Activated CD8-positive, alpha-beta memory T cell treated with anti-CD3 and anti-CD28 coated beads for 48 hours (primary cell): Measurements from ENCODE around the gene WFS1.

Experiments used
- DNase-seq, 3 experiments: peaks; one replicate each; pipeline ENCODE4 v3.0.0-alpha.2; 2020; ENCODE audit warnings: low read depth in 2 of 3, low spot score in 2 of 3

The WFS1 gene

GRCh38 chr4:6279582-6280289 lies 10.1 kb downstream of the WFS1 start:
- no peak for DNase-seq

GRCh38 chr4:6280365-6280996 lies 10.8 kb downstream of the WFS1 start:
- DNase-seq: no peak

GRCh38 chr4:6281436-6282313 lies 12.0 kb downstream of the WFS1 start:
- DNase-seq: no peak

- DNase-seq: no peak
These were observed 12.7 kb downstream of the WFS1 start for GRCh38 chr4:6282314-6282771.

GRCh38 chr4:6283282-6283681 lies 13.6 kb downstream of the WFS1 start:
- DNase-seq: no peak

GRCh38 chr4:6287017-6287788 lies 17.6 kb downstream of the WFS1 start:
- no peak for DNase-seq

GRCh38 chr4:6288342-6288741 lies 18.7 kb downstream of the WFS1 start:
- DNase-seq: no peak

- DNase-seq: no peak
These were observed 19.2 kb downstream of the WFS1 start for GRCh38 chr4:6288871-6289270.

GRCh38 chr4:6290256-6290655 lies 20.6 kb downstream of the WFS1 start:
- no peak for DNase-seq

- no peak for DNase-seq
These were observed 21.3 kb downstream of the WFS1 start for GRCh38 chr4:6290769-6291547.

- no peak for DNase-seq
These were observed 22.2 kb downstream of the WFS1 start for GRCh38 chr4:6291784-6292297.

- no peak for DNase-seq
These were observed 22.9 kb downstream of the WFS1 start for GRCh38 chr4:6292376-6293096.

GRCh38 chr4:6293097-6293445 lies 23.4 kb downstream of the WFS1 start:
- no peak for DNase-seq

GRCh38 chr4:6293661-6294060 lies 24.0 kb downstream of the WFS1 start:
- no peak for DNase-seq

- DNase-seq: no peak
These were observed 25.2 kb downstream of the WFS1 start for GRCh38 chr4:6294705-6295421.

- no peak for DNase-seq
These were observed 25.8 kb downstream of the WFS1 start for GRCh38 chr4:6295495-6295894.

GRCh38 chr4:6296026-6296425 lies 26.4 kb downstream of the WFS1 start:
- no peak for DNase-seq

- DNase-seq: no peak
These were observed 27.7 kb downstream of the WFS1 start for GRCh38 chr4:6297266-6297815.

GRCh38 chr4:6298035-6298434 lies 28.4 kb downstream of the WFS1 start:
- DNase-seq: no peak
